IPS-20b (cell line): ENCODE results near the gene IFT43.
A peak's percentile ranks its signal among the peaks of the same experiment; 100 is the strongest.

ENCODE experiments used
- H3K27ac ChIP-seq: one replicate; pipeline ENCODE4 v1.5.1; 2013; ENCODE audit warnings: low read length
- H3K27me3 ChIP-seq: 2 replicates; pipeline ENCODE4 v1.6.1; 2013; ENCODE audit warnings: mild to moderate bottlenecking, low read length, inconsistent platforms; ENCODE audit not compliant: insufficient read depth
- H3K36me3 ChIP-seq: 2 replicates; pipeline ENCODE4 v1.6.1; 2013; ENCODE audit warnings: low read depth, mild to moderate bottlenecking, inconsistent platforms, low read length, moderate library complexity; ENCODE audit not compliant: insufficient read depth
- H3K4me1 ChIP-seq: 2 replicates; pipeline ENCODE4 v1.6.1; 2013; ENCODE audit warnings: mild to moderate bottlenecking, control low read depth, inconsistent platforms, low read length, moderate library complexity; ENCODE audit not compliant: insufficient read depth
- H3K4me3 ChIP-seq: 2 replicates; pipeline ENCODE4 v1.5.1; 2013; ENCODE audit warnings: mild to moderate bottlenecking, low read length, inconsistent platforms
- H3K9ac ChIP-seq: 2 replicates; pipeline ENCODE4 v1.6.1; 2013; ENCODE audit warnings: low read depth, mild to moderate bottlenecking, inconsistent platforms, low read length, moderate library complexity
- H3K9me3 ChIP-seq: 2 replicates; pipeline ENCODE4 v1.6.1; 2013; ENCODE audit warnings: mild to moderate bottlenecking, low read depth, low read length, inconsistent platforms; ENCODE audit not compliant: insufficient read depth

The IFT43 gene

DNA sequence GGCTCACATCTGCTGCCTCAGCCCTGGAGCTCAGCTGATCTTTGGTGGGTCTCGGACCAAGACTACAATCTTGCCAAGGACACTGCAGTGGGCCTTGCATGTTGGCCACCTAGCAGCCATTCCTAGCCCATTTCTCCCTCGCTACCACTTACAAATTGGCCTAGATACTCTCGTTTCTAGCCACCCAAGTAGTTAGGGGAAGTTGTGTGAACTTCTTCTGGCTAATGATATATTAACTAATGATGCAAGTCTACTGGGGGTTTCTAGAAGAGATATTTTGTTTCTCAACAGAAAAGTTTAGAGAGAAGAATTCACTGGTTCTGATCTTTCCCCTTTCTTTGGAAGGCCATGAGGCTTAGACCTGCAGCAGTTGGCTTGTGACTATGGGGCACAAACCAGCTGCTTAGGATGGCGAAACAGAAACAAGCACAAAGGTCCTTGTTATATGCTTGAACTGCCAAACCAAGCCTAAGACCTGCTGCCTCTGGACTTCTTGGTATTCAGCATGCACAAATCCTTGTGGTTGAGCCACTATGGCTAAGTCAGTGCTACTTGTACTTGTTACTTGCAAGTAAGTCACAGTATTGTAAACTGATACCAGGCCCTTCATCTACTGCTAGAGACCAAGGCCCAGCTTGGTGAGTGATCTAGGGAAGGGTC is 135.7 kb downstream of the IFT43 start:
- Histone ChIP-seq H3K27me3 (no peaks in the 10 kb centered on the region), H3K4me3 (no peak overlapping the region), H3K36me3 (no peaks in the 10 kb centered on the region), H3K27ac (no peak overlapping the region), H3K9ac (no peak overlapping the region), H3K9me3 (no peaks in the 10 kb centered on the region), H3K4me1 (no peaks in the 10 kb centered on the region)

DNA sequence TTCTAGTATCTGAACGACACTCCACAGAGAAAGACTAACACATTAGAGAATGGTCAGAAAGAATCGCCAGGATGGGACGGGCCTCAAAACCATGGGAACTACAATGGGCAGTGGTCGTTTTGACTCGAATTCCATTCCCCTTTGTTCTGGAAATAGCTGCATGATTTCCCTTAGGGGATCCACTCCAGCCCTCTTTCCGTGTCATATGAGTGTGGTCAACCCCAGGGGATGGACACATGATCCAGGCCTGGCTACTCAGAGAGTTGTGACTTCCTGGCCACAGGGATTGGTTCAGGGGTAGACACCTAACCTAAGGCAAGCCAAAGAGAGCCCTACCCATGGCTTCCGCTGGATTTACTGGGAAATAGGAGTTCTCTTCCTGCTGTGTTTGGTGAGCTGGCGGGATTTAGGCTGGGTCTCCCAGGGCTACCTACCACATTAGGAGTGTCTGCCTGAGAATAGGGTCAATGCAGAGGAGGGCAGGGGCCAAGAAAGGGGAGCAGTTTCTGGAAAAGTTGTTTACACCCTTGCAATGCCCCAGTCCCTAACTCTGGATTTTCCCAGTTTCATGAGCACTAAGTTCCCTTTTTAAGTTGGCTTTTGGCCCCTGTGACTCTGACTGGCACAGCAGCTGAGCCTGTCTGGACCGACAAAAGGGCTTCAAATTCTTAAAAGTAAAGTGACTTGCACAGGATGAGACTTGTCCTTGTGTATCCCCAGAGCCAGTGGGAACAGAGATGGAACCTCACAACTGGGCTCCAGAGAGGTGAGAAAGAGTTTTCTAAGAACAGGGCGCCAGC is 138.1 kb downstream of the IFT43 start:
- Histone ChIP-seq H3K9me3 (no peaks in the 10 kb centered on the region), H3K27ac (no peak overlapping the region), H3K9ac (no peak overlapping the region), H3K36me3 (no peaks in the 10 kb centered on the region), H3K4me3 (no peak overlapping the region), H3K27me3 (no peaks in the 10 kb centered on the region), H3K4me1 (no peaks in the 10 kb centered on the region)

DNA sequence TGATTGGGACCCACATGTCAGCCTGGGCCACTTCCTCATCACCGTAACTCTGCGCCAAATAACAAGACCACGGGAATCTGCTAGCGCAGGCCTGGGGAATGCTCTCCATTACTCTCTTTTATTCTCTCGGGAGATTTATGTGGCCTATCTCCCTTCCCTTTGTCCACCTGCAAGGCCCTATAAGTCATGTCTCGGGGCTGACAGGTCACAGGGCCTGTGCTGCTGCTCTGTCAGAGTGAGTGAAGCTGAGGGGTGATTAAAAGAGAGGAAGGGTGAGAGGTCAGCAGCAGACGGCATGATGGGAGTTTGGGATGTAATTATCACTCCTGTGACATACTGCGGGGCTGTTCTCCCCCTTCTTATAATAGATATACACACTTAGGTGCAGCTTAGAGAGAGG is 139.9 kb downstream of the IFT43 start:
- Histone ChIP-seq H3K9me3 (no peaks in the 10 kb centered on the region), H3K4me1 (no peaks in the 10 kb centered on the region), H3K36me3 (no peaks in the 10 kb centered on the region), H3K27ac (no peak overlapping the region), H3K9ac (no peak overlapping the region), H3K27me3 (peaks cover 9% of the 10 kb centered on the region), H3K4me3 (no peak overlapping the region)

DNA sequence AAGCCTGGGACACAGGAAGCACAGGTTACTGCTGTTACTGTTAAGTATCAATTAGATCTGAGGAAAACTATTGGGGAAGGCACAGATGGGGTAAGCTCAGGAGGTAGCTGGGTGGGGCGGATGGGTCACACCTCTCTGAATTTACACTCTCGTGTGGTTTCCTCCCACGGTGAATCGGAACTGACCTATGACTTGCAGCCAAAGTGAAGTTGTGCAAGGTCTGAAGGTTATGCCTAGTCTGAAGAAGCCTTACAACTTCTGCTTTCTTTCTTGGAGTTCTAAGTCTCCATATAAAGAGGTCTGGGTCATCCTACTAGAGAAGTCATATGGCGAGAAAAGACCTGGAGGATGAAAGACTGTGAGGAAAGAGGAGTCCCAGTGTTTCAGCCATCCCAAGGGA is 140.5 kb downstream of the IFT43 start:
- no peaks in the 10 kb centered on the region for H3K4me1 ChIP-seq
- H3K9ac ChIP-seq = no peak overlapping the region
- H3K27me3 ChIP-seq = peaks cover 15% of the 10 kb centered on the region
- H3K9me3 ChIP-seq = no peaks in the 10 kb centered on the region
- no peaks in the 10 kb centered on the region for H3K36me3 ChIP-seq
- no peak overlapping the region for H3K4me3 ChIP-seq
- no peak overlapping the region for H3K27ac ChIP-seq

DNA sequence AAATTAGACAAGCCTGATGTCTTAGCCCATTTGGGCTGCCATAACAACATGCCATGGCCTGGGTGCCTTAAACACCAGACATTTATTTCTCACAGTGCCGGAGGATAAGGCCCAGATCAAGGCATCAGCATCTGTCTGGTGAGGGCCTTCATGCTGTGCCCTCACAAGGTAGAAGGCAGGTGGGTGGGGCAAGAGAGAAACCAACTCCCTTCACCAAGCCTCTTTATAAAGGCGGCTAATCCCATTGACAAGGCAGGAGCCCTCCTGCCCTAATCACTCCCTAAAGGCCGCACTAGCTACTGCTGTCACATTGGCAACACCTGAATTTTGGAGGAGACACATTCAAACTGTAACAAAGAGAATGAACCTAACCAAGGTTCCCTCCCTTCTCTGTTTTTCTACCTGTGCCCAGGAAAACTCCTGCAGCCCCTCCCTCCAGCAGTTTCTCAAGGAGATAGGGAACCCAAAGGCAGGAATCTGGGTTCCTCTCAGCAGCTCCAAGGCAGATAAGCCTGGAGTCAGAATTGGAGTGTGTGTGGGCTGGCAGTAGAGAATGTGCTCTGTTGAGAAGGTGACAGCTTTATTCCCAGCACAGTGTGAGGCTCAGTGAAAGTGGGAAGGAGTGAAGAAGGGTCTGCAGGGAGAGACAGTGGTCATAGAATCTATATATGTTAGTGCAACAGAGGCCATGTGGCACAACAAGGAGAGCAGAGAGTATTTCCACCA is 144.5 kb downstream of the IFT43 start:
- Histone ChIP-seq H3K4me1 (no peaks in the 10 kb centered on the region), H3K27me3 (peaks cover 53% of the 10 kb centered on the region), H3K9me3 (no peaks in the 10 kb centered on the region)

DNA sequence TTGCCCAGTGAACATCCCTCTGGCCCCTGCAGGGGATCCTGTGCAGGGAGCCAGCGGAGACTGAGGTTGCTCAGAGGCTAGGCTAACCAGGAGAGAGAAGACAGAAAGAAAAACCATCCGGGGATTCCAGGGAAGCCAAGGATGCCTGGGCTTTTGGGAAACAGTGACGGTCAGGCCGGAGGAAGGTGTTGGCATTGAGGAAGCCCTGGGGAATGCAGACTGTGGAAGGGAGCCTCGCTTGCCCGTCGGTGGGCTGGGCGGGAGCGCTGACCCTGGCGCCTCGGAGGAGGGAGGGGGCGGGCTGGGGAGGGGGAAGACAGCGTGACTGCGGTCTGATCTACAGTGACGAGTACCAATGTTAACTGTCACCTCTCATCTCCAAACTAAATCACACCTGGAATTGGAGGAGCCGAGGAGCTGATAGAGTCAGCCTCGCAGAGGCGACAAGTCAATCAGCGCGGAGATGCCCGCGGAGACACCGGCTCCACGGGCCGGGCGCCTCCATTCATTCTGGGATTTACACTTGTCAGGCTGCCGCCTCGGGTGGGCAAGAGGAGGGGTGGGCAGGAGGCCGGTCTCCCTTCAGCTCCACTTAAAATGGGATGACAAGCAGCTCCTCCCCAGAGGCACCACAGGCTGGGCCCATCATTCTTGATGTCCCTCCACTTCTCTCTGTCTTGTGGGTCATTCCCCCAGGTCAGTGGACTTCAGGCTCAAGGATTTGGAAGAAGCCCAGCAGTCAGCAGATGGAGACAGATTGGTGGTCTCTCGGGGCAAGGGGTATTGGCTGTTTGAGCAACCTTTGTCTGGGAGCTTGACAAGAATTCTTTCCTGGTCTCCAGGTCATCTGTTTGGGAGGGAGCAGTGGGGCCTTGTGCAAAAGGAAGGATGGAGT is 145.8 kb downstream of the IFT43 start:
- no peak overlapping the region for H3K9ac ChIP-seq
- H3K27ac ChIP-seq = no peak overlapping the region
- peaks cover 66% of the 10 kb centered on the region for H3K27me3 ChIP-seq
- no peaks in the 10 kb centered on the region for H3K4me1 ChIP-seq
- H3K4me3 ChIP-seq = peak overlapping the region; percentile 16; the same call in 1 of the 2 replicates
- no peaks in the 10 kb centered on the region for H3K36me3 ChIP-seq
- no peaks in the 10 kb centered on the region for H3K9me3 ChIP-seq

More for the DNA sequence above, 144.5 kb downstream of the IFT43 start:
- no peak overlapping the region for H3K4me3 ChIP-seq
- H3K9ac ChIP-seq = no peak overlapping the region
- no peak overlapping the region for H3K27ac ChIP-seq
- no peaks in the 10 kb centered on the region for H3K36me3 ChIP-seq

DNA sequence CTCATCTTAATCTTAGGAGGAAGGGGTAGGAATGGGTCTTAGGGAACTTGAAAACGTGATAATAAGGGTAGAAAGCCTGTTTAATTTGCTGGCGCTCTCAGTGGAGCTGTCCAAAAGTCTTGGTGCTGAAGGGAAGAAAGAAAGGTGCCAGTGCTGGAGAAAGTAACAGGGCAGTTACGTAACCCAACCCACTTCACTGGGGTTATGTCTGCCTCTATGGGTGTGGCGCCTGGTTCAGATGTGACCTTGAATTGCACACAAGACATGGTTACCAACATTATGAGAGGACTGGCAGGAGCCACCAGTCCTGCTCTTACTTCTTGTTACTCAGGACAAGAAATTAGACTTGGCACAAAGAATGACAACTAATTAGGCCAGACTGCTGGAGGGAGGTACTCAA is 147.5 kb downstream of the IFT43 start:
- Histone ChIP-seq H3K36me3 (no peaks in the 10 kb centered on the region), H3K4me1 (peaks cover 8% of the 10 kb centered on the region; the same call in 1 of the 2 replicates), H3K9me3 (no peaks in the 10 kb centered on the region), H3K9ac (no peak overlapping the region), H3K27me3 (peaks cover 84% of the 10 kb centered on the region), H3K4me3 (no peak overlapping the region), H3K27ac (no peak overlapping the region)
